GM12872 (cell line): ENCODE data around the gene CDC42SE2.

ENCODE experiments used
- CTCF ChIP-seq: IDR thresholded peaks from 3 replicates; pipeline ENCODE4 v1.5.1; 2011; ENCODE audit warnings: low read depth, mild to moderate bottlenecking, low read length, moderate library complexity; ENCODE audit not compliant: insufficient read depth

The CDC42SE2 gene

GRCh38 chr5:131297886-131298285 lies 34.0 kb downstream of the CDC42SE2 start:
- no peak for TF ChIP-seq CTCF

GRCh38 chr5:131299465-131299864 lies 35.6 kb downstream of the CDC42SE2 start:
- TF ChIP-seq CTCF = no peak

- TF ChIP-seq CTCF = no peak
Measured at GRCh38 chr5:131302506-131302905, 38.7 kb downstream of the CDC42SE2 start.

- TF ChIP-seq CTCF = no peak
Measured at GRCh38 chr5:131303537-131303936, 39.7 kb downstream of the CDC42SE2 start.

- TF ChIP-seq CTCF = no peak
Measured at GRCh38 chr5:131304414-131304813, 40.6 kb downstream of the CDC42SE2 start.

GRCh38 chr5:131305138-131305689 lies 41.4 kb downstream of the CDC42SE2 start:
- no peak for TF ChIP-seq CTCF

GRCh38 chr5:131305906-131306305 lies 42.1 kb downstream of the CDC42SE2 start:
- TF ChIP-seq CTCF = no peak

GRCh38 chr5:131316026-131316425 lies 52.2 kb downstream of the CDC42SE2 start:
- TF ChIP-seq CTCF = no peak
